Esophagus (tissue), 2 donors: ENCODE results near the gene EFHC2. TPM values are rescaled to one million over a fixed set of nuclear protein-coding genes. Genes with fewer than 3 reads are reported as not detected.

Source experiments
- H3K27ac ChIP-seq, 2 donors: one replicate each; pipeline ENCODE4 v1.5.1; 2013; ENCODE audit warnings: low read depth in 2 of 2, mild to moderate bottlenecking in 2 of 2, inconsistent platforms in 1 of 2, low read length in 1 of 2, moderate library complexity in 1 of 2
- H3K27me3 ChIP-seq, 2 donors: one replicate each; pipeline ENCODE4 v1.6.1; 2013; ENCODE audit warnings: low read length in 2 of 2, control low read depth in 1 of 2, mild to moderate bottlenecking in 1 of 2; ENCODE audit not compliant: insufficient read depth in 2 of 2, control insufficient read depth in 1 of 2
- H3K36me3 ChIP-seq, 2 donors: one replicate each; pipeline ENCODE4 v1.6.1; 2013; ENCODE audit warnings: low read length in 1 of 2; ENCODE audit not compliant: control insufficient read depth in 2 of 2, insufficient read depth in 2 of 2
- H3K4me1 ChIP-seq, 2 donors: one replicate each; pipeline ENCODE4 v1.6.1; 2013; ENCODE audit warnings: low read length in 1 of 2; ENCODE audit not compliant: control insufficient read depth in 2 of 2, insufficient read depth in 2 of 2
- H3K4me3 ChIP-seq, 2 donors: one replicate each; pipeline ENCODE4 v1.5.1; 2013; ENCODE audit warnings: low read length in 2 of 2, mild to moderate bottlenecking in 2 of 2, low read depth in 1 of 2, moderate library complexity in 1 of 2
- H3K9me3 ChIP-seq, 2 donors: one replicate each; pipeline ENCODE4 v1.6.1; 2013; ENCODE audit warnings: mild to moderate bottlenecking in 2 of 2, low read depth in 1 of 2, low read length in 1 of 2, moderate library complexity in 1 of 2; ENCODE audit not compliant: control insufficient read depth in 2 of 2, insufficient read depth in 1 of 2
- WGBS, 2 donors: extraction: QIAGEN DNeasy Blood & Tissue Kit; methylation state at CpG; one replicate each; pipeline ENCODE4 v1.1.7; 2013; 5-methylcytosine and 5-hydroxymethylcytosine counted together
- polyA plus RNA-seq, 2 donors: library from polyadenylated mRNA; stranded (reverse); fragments of 200-250 nt; gene quantifications; one replicate each; pipeline ENCODE4 v1.2.3, GENCODE V29; 2013
- donor health status: healthy with polysubstance abuse.
- donor health status: Bipolar disorder and iron deficiency.

EFHC2 gene
- polyA plus RNA-seq, 2 donors, result 1.0 to 1.1 TPM

DNA sequence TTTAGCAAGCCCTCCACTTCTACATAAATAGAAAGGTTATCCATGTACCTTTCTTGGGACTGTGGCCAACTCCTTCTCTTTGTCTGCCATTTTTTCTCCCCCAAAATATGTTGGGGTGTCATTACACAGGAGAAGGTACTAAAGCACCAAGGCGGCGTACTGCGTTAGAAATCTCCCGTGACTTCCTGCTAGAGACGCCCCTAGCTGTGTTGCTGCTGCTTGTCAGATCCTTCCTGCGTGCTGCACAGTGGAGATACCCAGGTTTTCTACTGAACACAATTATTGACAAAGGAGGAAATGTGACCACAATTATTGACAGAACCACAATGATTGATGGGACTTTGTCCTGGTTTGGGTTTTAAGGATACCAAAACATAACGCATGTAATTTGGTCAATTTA lies 97.7 kb downstream of the EFHC2 start:
- Histone ChIP-seq H3K4me1 (no peaks in the 10 kb centered on the region), H3K27me3 (peaks cover 0 to 4% of the 10 kb centered on the region in 2 donors), H3K4me3 (no peak overlapping the region), H3K9me3 (no peaks in the 10 kb centered on the region), H3K27ac (no peak overlapping the region), H3K36me3 (no peaks in the 10 kb centered on the region)
- WGBS, 2 donors, result 76 to 81% methylated on average over 7 of the region's 7 CpGs

DNA sequence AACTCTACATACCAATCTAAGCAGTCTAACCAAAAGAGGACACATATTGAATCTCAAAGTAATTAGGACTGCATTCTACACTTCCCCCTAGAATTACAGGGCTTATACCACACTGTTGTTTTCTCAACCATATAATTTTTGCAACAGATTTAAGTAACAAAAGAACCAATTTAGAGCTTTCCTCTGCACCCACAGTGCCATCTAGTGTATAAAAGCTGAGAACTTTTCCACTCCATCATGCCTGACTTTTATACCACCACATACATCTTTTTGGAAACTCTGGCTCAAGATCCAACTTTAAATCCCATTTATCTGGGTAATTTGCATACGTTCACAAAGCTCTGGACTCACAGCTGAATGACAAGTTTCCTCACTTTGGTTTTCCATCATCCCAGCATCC lies 99.5 kb downstream of the EFHC2 start:
- 11 to 16% methylated on average over 1 of the region's 1 CpG for WGBS, 2 donors
- H3K27me3 ChIP-seq, result peaks cover 0 to 4% of the 10 kb centered on the region in 2 donors

DNA sequence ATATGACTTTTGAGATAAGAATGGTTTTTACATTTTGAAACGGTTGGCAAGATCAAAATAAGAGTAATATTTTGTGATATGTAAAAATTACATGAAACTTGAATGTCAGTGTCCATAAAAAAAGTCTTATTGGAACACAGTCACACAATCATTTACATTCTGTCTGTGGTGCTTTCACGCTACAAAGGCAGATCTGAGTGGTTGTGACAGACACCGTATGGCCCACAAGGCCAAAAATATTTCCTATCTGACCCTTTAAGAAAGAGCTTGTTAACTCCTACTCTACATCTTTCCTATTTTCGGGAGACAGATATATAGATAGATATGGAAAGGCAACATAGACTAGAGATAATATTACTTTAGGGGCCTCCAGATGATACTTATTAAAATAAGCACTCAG lies 101.9 kb downstream of the EFHC2 start:
- Histone ChIP-seq H3K27me3 (peaks cover 0 to 5% of the 10 kb centered on the region in 2 donors), H3K9me3 (no peaks in the 10 kb centered on the region), H3K36me3 (no peaks in the 10 kb centered on the region), H3K4me1 (no peaks in the 10 kb centered on the region), H3K27ac (no peak overlapping the region), H3K4me3 (no peak overlapping the region)
- 74 to 91% methylated on average over 4 of the region's 4 CpGs for WGBS, 2 donors

More for the DNA sequence above, 99.5 kb downstream of the EFHC2 start:
- no peaks in the 10 kb centered on the region for H3K4me1 ChIP-seq
- H3K9me3 ChIP-seq, result no peaks in the 10 kb centered on the region
- H3K4me3 ChIP-seq, result no peak overlapping the region
- H3K36me3 ChIP-seq, result no peaks in the 10 kb centered on the region
- no peak overlapping the region for H3K27ac ChIP-seq

DNA sequence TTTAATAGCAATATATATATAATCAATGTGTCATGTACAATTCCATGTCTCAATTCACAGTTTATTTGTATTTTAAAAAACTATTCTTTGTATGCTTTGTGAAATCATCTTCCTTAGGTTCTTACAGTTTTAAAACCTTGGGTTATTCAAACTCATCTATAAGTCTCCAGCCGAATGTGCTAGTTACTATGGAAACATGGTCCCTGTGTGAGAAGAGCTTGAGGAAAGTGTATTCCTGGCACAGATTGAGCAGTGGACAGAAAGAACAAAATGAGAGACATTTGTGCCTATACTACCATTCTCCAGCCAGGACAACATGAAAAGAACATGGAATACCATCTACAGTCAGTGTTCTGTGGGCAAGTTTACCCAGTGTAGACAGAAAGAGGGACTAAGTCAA lies 103.4 kb downstream of the EFHC2 start:
- no peaks in the 10 kb centered on the region for H3K4me1 ChIP-seq
- peaks cover 0 to 5% of the 10 kb centered on the region in 2 donors for H3K27me3 ChIP-seq
- no peaks in the 10 kb centered on the region for H3K36me3 ChIP-seq
- H3K9me3 ChIP-seq, result no peaks in the 10 kb centered on the region
- H3K4me3 ChIP-seq, result no peak overlapping the region
- 85 to 89% methylated on average over 1 of the region's 1 CpG for WGBS, 2 donors
- H3K27ac ChIP-seq, result no peak overlapping the region

DNA sequence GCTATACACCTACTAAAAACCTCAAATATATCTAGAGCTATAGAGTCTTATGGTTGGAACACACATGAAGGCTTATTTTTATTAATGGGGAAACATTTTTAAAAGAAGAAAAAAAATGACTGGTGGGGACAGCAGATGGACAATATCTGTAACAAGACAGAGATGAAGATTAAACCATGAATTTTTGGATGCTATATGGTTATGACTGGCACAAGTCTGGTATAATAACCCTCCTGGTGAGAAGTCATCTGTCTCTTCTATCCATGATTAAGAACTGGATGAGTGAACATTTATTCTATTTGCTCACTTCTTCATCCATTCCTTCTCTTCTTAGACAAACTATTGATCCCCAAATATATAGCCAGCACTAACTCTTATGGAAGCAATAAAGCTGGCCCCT lies 104.4 kb downstream of the EFHC2 start:
- Histone ChIP-seq H3K4me3 (no peak overlapping the region), H3K36me3 (no peaks in the 10 kb centered on the region)

DNA sequence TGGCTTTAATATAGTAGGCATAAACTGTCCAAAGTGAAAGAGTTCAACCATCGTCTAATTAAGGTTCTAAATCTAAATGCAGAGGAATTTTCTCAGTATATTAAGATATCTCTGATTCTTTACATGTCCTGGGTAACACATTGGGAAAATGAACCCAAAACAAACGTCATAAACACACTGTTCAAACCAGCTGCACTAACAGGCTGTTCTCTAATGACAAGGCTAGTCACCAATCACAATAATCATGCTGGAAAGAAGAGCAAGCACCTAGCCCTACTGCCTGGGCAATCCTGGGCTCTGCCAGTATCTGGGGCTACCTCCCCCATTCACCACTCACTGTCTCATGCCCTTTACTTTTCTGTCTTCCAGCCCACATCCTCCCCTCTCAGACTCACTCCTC lies 107.9 kb downstream of the EFHC2 start:
- H3K4me1 ChIP-seq, result no peaks in the 10 kb centered on the region
- H3K36me3 ChIP-seq, result no peaks in the 10 kb centered on the region
- peaks cover 0 to 3% of the 10 kb centered on the region in 2 donors for H3K27me3 ChIP-seq
- WGBS, 2 donors, result 47 to 75% methylated on average over 2 of the region's 2 CpGs
- no peak overlapping the region for H3K4me3 ChIP-seq
- H3K9me3 ChIP-seq, result no peaks in the 10 kb centered on the region
- H3K27ac ChIP-seq, result no peak overlapping the region

More for the DNA sequence above, 104.4 kb downstream of the EFHC2 start:
- Histone ChIP-seq H3K27ac (no peak overlapping the region), H3K27me3 (peaks cover 0 to 3% of the 10 kb centered on the region in 2 donors), H3K4me1 (no peaks in the 10 kb centered on the region), H3K9me3 (no peaks in the 10 kb centered on the region)

- H3K4me1 ChIP-seq, result no peaks in the 10 kb centered on the region
- H3K27me3 ChIP-seq, result peaks cover 0 to 3% of the 10 kb centered on the region in 2 donors
- 46 to 51% methylated on average over 2 of the region's 2 CpGs for WGBS, 2 donors
- H3K9me3 ChIP-seq, result no peaks in the 10 kb centered on the region
- H3K4me3 ChIP-seq, result no peak overlapping the region
- H3K27ac ChIP-seq, result peak overlapping the region in 1 of 2 donors; percentile 49
- H3K36me3 ChIP-seq, result no peaks in the 10 kb centered on the region
These were observed 108.9 kb downstream of the EFHC2 start for GRCh38 chrX:44234541-44234940.

- H3K36me3 ChIP-seq, result no peaks in the 10 kb centered on the region
- H3K27me3 ChIP-seq, result peaks cover 0 to 3% of the 10 kb centered on the region in 2 donors
- H3K9me3 ChIP-seq, result no peaks in the 10 kb centered on the region
- H3K4me1 ChIP-seq, result no peaks in the 10 kb centered on the region
- no peak overlapping the region for H3K4me3 ChIP-seq
- peak overlapping the region in 1 of 2 donors; percentile 49 for H3K27ac ChIP-seq
These were observed 109.4 kb downstream of the EFHC2 start for GRCh38 chrX:44234116-44234515.

GRCh38 chrX:44232081-44232480 lies 111.4 kb downstream of the EFHC2 start:
- Histone ChIP-seq H3K36me3 (no peaks in the 10 kb centered on the region), H3K27ac (no peak overlapping the region), H3K9me3 (no peaks in the 10 kb centered on the region), H3K4me1 (no peaks in the 10 kb centered on the region), H3K27me3 (no peaks in the 10 kb centered on the region), H3K4me3 (no peak overlapping the region)
- WGBS, 2 donors, result 78 to 86% methylated on average over 5 of the region's 5 CpGs

GRCh38 chrX:44228621-44229020 lies 114.9 kb downstream of the EFHC2 start:
- WGBS, 2 donors, result 57 to 73% methylated on average over 4 of the region's 4 CpGs
- H3K27ac ChIP-seq, result no peak overlapping the region

More at GRCh38 chrX:44228621-44229020, 114.9 kb downstream of the EFHC2 start:
- H3K27me3 ChIP-seq, result no peaks in the 10 kb centered on the region
- H3K9me3 ChIP-seq, result no peaks in the 10 kb centered on the region
- H3K4me1 ChIP-seq, result peaks cover 0 to 3% of the 10 kb centered on the region in 2 donors
- H3K4me3 ChIP-seq, result no peak overlapping the region
- H3K36me3 ChIP-seq, result no peaks in the 10 kb centered on the region
